Lung microvascular endothelial cell (primary cell): ENCODE data around the gene CDC42SE2. TPM values are rescaled to one million over a fixed set of nuclear protein-coding genes. Genes with fewer than 3 reads are reported as not detected.

ENCODE experiments used
- DNase-seq, 2 donors: peaks; one replicate each; pipeline versions ENCODE4 v3.0.0 to v3.0.0-alpha.2; 2010; ENCODE audit warnings: low read depth in 2 of 2
- total RNA-seq: library from RNA; depleted of rRNA; stranded (reverse); fragments of >200 nt; gene quantifications from 2 replicates; pipeline ENCODE4 v1.2.1, GENCODE V29; 2014

The CDC42SE2 gene
- 41.6 and 57.9 TPM in 2 replicates for total RNA-seq

- DNase-seq, result peak; percentile 90 to 94
Observed at GRCh38 chr5:131263648-131264450, at the start of gene CDC42SE2. TSS of gene CDC42SE2 (plus strand) at chr5:131264053. CDS start at chr5:131359494, 95,441 bp downstream.

- no peak for DNase-seq
Observed at GRCh38 chr5:131214609-131215227, 49.1 kb upstream of the CDC42SE2 start.

GRCh38 chr5:131217791-131218190 lies 46.1 kb upstream of the CDC42SE2 start:
- no peak for DNase-seq

GRCh38 chr5:131218392-131218791 lies 45.5 kb upstream of the CDC42SE2 start:
- no peak for DNase-seq

- DNase-seq, result no peak
Observed at GRCh38 chr5:131220566-131220965, 43.3 kb upstream of the CDC42SE2 start.

- DNase-seq, result no peak
Observed at GRCh38 chr5:131221008-131221703, 42.7 kb upstream of the CDC42SE2 start.

- DNase-seq, result peak in 1 of 2 donors; percentile 36
Observed at GRCh38 chr5:131221888-131222287, 42.0 kb upstream of the CDC42SE2 start.

- DNase-seq, result no peak
Observed at GRCh38 chr5:131222731-131223130, 41.1 kb upstream of the CDC42SE2 start.

GRCh38 chr5:131223751-131224386 lies 40.0 kb upstream of the CDC42SE2 start:
- no peak for DNase-seq

GRCh38 chr5:131224387-131225201 lies 39.3 kb upstream of the CDC42SE2 start:
- DNase-seq, result no peak

GRCh38 chr5:131225282-131225974 lies 38.4 kb upstream of the CDC42SE2 start:
- no peak for DNase-seq

GRCh38 chr5:131226899-131227298 lies 37.0 kb upstream of the CDC42SE2 start:
- no peak for DNase-seq

GRCh38 chr5:131228646-131229045 lies 35.2 kb upstream of the CDC42SE2 start:
- DNase-seq, result no peak

- no peak for DNase-seq
Observed at GRCh38 chr5:131229623-131230022, 34.2 kb upstream of the CDC42SE2 start.

- DNase-seq, result peak in 1 of 2 donors; percentile 28
Observed at GRCh38 chr5:131230406-131230805, 33.4 kb upstream of the CDC42SE2 start.

- no peak for DNase-seq
Observed at GRCh38 chr5:131239686-131240085, 24.2 kb upstream of the CDC42SE2 start.

GRCh38 chr5:131242728-131243255 lies 21.1 kb upstream of the CDC42SE2 start:
- peak in 1 of 2 donors; percentile 74 for DNase-seq

- no peak for DNase-seq
Observed at GRCh38 chr5:131245312-131245711, 18.5 kb upstream of the CDC42SE2 start.

GRCh38 chr5:131245948-131246347 lies 17.9 kb upstream of the CDC42SE2 start:
- DNase-seq, result no peak

GRCh38 chr5:131246504-131246903 lies 17.3 kb upstream of the CDC42SE2 start:
- no peak for DNase-seq
